GM12878 (cell line): ENCODE data around the gene DLEC1. TPM values are rescaled to one million over a fixed set of nuclear protein-coding genes. Genes with fewer than 3 reads are reported as not detected.

Source experiments
- ESRRA ChIP-seq: IDR thresholded peaks from 2 replicates; pipeline ENCODE4 v1.6.1; 2012; ENCODE audit warnings: mild to moderate bottlenecking, low read length, improper control_type of control experiment
- HDGF ChIP-seq: fragments of 450-650 bp; IDR thresholded peaks from 2 replicates; pipeline ENCODE4 v1.6.1; 2016; ENCODE audit warnings: antibody characterized with exemption
- IRF4 ChIP-seq: IDR thresholded peaks from 2 replicates; pipeline ENCODE4 v1.6.1; 2011; ENCODE audit warnings: low read depth, low read length
- KLF5 ChIP-seq: fragments of 450-650 bp; IDR thresholded peaks from 2 replicates; pipeline ENCODE4 v1.6.1; 2014; ENCODE audit warnings: mild to moderate bottlenecking; ENCODE audit not compliant: partially characterized antibody
- NFYB ChIP-seq: IDR thresholded peaks from 2 replicates; pipeline ENCODE4 v1.6.1; 2011; ENCODE audit warnings: low read depth, mild to moderate bottlenecking, low read length, improper control_type of control experiment, moderate library complexity; ENCODE audit not compliant: insufficient read depth
- NRF1 ChIP-seq: conservative IDR thresholded peaks from 2 replicates; pipeline ENCODE4 v1.6.1; 2011; ENCODE audit warnings: mild to moderate bottlenecking, low read depth, low read length, improper control_type of control experiment
- PML ChIP-seq: IDR thresholded peaks from 2 replicates; pipeline ENCODE4 v1.6.1; 2012; ENCODE audit warnings: low read length, inconsistent platforms
- POLR2A ChIP-seq: IDR thresholded peaks from 2 replicates; pipeline ENCODE4 v1.6.1; 2011; ENCODE audit warnings: low read depth, mild to moderate bottlenecking, low read length
- RAD51 ChIP-seq: fragments of 450-650 bp; IDR thresholded peaks from 2 replicates; pipeline ENCODE4 v1.6.1; 2016; ENCODE audit warnings: moderate library complexity, mild to moderate bottlenecking, inconsistent platforms
- RCOR1 ChIP-seq: conservative IDR thresholded peaks from 2 replicates; pipeline ENCODE4 v1.6.1; 2012; ENCODE audit warnings: low read depth, low read length, improper control_type of control experiment
- SP1 ChIP-seq: IDR thresholded peaks from one replicate; pipeline ENCODE4 v1.6.1; 2011; ENCODE audit warnings: low read depth, low read length
- SREBF1 ChIP-seq: IDR thresholded peaks from 2 replicates; pipeline ENCODE4 v1.6.1; 2012; ENCODE audit warnings: mild to moderate bottlenecking, low read length
- YBX1 ChIP-seq: fragments of 450-650 bp; IDR thresholded peaks from 2 replicates; pipeline ENCODE4 v1.6.1; 2016; ENCODE audit warnings: antibody characterized with exemption
- ZNF207 ChIP-seq: fragments of 450-650 bp; IDR thresholded peaks from 2 replicates; pipeline ENCODE4 v1.6.1; 2014; ENCODE audit warnings: antibody characterized with exemption, mild to moderate bottlenecking, borderline replicate concordance
- ZNF622 ChIP-seq: fragments of 450-650 bp; IDR thresholded peaks from 2 replicates; pipeline ENCODE4 v1.6.1; 2017; ENCODE audit warnings: mild to moderate bottlenecking, inconsistent platforms
- ZZZ3 ChIP-seq: IDR thresholded peaks from 2 replicates; pipeline ENCODE4 v1.6.1; 2011; ENCODE audit warnings: low read depth; ENCODE audit not compliant: control insufficient read depth, insufficient read length
- polyA plus RNA-seq, 11 experiments: library from polyadenylated mRNA; depleted of rRNA in 4 of 11; unstranded in 6 of 11; stranded (reverse) in 5 of 11; fragments of >200 nt; fragmentation: Nextera tagmentation in 4 of 11; fragmentation: Illumina TruSeq in 1 of 11; extraction: Ambion mirVana in 4 of 11; extraction: Trizol in 1 of 11; gene quantifications; 1 replicate in 1 of 11; 2 replicates in 10 of 11; pipeline versions ENCODE4 v1.2.1 to v1.2.3, GENCODE V29; 2011 to 2016; ENCODE audit warnings: inconsistent platforms in 2 of 11, missing spikeins in 2 of 11, low read depth in 1 of 11
- total RNA-seq, 4 experiments: library from RNA; depleted of rRNA in 3 of 4; stranded (reverse); fragments of >200 nt in 3 of 4; fragmentation: Illumina TruSeq in 1 of 4; extraction: Trizol in 1 of 4; gene quantifications; 2 replicates each; pipeline versions ENCODE4 v1.2.1 to v1.2.3, GENCODE V29; 2013 to 2021
- TF ChIP-seq, protein P1 (sequence below): fragments of 450-650 bp; IDR thresholded peaks from 2 replicates; pipeline ENCODE4 v1.6.1; 2016; ENCODE audit warnings: mild to moderate bottlenecking, moderate library complexity, borderline replicate concordance
- TF ChIP-seq, protein P2 (sequence below): IDR thresholded peaks from 2 replicates; pipeline ENCODE4 v1.6.1; 2011; ENCODE audit warnings: borderline replicate concordance, low read depth, mild to moderate bottlenecking, moderate library complexity, mixed read lengths, low read length; ENCODE audit not compliant: insufficient read depth; ENCODE audit errors: extremely low read length
- TF ChIP-seq, protein P3 (sequence below): fragments of 450-650 bp; IDR thresholded peaks from 2 replicates; pipeline ENCODE4 v1.6.1; 2016; ENCODE audit warnings: mild to moderate bottlenecking
- TF ChIP-seq, protein P4 (sequence below): IDR thresholded peaks from 2 replicates; pipeline ENCODE4 v1.6.1; 2012; ENCODE audit warnings: low read depth, low read length, improper control_type of control experiment
- TF ChIP-seq, protein P5 (sequence below): fragments of 150-350 bp; IDR thresholded peaks from 2 replicates; pipeline ENCODE4 v1.6.1; 2014; ENCODE audit warnings: mild to moderate bottlenecking, low read depth, low read length
- TF ChIP-seq, protein P6 (sequence below): IDR thresholded peaks from 2 replicates; pipeline ENCODE4 v1.6.1; 2012; ENCODE audit warnings: low read depth, low read length, improper control_type of control experiment

Gene DLEC1
- total and polyA plus RNA-seq, 10 of the 15 experiments (the other 5 are each of a cell fraction or from before 2014, with no cell fraction given), result 0.03 to 0.29 (median 0.07) TPM; not detected in 3

DNA sequence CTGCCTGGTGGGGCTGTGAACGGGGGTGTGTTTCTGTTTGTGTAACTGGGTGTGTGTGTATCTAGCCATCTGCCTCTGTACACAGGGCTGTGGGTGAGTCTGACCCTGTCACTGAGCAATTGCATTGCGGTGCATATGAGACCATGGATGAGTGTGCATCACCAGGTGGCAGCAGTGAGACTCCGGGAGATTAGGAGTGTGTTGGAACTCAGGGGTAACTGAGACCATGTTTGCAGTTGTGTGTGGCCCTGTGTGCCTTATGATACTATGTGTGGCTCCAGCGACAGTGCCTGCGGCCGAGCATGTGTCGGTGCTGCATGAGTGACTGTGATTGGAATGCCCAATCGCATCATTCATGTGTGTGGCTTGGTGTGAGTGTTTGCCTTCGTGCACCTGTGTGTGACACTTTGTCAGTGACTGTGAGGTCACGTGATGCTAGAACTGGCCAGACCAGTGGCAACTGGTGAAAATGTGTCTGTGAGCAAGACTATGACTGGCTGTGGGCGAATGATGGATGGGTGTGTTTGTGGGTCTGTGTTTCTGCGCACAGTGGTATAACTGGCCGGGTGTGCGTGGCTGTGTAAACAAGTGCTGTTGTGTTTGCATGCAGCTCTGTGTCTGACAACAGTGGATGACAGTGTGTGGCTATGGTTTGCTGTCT, 34.5 kb upstream of the DLEC1 start (continued):
- TF ChIP-seq, protein P1, sequence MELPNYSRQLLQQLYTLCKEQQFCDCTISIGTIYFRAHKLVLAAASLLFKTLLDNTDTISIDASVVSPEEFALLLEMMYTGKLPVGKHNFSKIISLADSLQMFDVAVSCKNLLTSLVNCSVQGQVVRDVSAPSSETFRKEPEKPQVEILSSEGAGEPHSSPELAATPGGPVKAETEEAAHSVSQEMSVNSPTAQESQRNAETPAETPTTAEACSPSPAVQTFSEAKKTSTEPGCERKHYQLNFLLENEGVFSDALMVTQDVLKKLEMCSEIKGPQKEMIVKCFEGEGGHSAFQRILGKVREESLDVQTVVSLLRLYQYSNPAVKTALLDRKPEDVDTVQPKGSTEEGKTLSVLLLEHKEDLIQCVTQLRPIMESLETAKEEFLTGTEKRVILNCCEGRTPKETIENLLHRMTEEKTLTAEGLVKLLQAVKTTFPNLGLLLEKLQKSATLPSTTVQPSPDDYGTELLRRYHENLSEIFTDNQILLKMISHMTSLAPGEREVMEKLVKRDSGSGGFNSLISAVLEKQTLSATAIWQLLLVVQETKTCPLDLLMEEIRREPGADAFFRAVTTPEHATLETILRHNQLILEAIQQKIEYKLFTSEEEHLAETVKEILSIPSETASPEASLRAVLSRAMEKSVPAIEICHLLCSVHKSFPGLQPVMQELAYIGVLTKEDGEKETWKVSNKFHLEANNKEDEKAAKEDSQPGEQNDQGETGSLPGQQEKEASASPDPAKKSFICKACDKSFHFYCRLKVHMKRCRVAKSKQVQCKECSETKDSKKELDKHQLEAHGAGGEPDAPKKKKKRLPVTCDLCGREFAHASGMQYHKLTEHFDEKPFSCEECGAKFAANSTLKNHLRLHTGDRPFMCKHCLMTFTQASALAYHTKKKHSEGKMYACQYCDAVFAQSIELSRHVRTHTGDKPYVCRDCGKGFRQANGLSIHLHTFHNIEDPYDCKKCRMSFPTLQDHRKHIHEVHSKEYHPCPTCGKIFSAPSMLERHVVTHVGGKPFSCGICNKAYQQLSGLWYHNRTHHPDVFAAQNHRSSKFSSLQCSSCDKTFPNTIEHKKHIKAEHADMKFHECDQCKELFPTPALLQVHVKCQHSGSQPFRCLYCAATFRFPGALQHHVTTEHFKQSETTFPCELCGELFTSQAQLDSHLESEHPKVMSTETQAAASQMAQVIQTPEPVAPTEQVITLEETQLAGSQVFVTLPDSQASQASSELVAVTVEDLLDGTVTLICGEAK, result no peak
- no peak for TF ChIP-seq RCOR1
- TF ChIP-seq SREBF1, result no peak
- TF ChIP-seq SP1, result no peak
- TF ChIP-seq, protein P2, sequence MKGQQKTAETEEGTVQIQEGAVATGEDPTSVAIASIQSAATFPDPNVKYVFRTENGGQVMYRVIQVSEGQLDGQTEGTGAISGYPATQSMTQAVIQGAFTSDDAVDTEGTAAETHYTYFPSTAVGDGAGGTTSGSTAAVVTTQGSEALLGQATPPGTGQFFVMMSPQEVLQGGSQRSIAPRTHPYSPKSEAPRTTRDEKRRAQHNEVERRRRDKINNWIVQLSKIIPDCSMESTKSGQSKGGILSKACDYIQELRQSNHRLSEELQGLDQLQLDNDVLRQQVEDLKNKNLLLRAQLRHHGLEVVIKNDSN, result peak; percentile 30
- TF ChIP-seq KLF5, result no peak
- TF ChIP-seq ZNF622, result no peak
- peak; percentile 65; the same call in 1 of the 2 replicates for TF ChIP-seq RAD51
- TF ChIP-seq IRF4, result peak; percentile 22; the same call in 1 of the 2 replicates
- TF ChIP-seq, protein P3, sequence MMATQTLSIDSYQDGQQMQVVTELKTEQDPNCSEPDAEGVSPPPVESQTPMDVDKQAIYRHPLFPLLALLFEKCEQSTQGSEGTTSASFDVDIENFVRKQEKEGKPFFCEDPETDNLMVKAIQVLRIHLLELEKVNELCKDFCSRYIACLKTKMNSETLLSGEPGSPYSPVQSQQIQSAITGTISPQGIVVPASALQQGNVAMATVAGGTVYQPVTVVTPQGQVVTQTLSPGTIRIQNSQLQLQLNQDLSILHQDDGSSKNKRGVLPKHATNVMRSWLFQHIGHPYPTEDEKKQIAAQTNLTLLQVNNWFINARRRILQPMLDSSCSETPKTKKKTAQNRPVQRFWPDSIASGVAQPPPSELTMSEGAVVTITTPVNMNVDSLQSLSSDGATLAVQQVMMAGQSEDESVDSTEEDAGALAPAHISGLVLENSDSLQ, result no peak
- TF ChIP-seq ZNF207, result no peak
- TF ChIP-seq NFYB, result no peak
- TF ChIP-seq POLR2A, result no peak
- TF ChIP-seq HDGF, result peak; percentile 30; the same call in 1 of the 2 replicates
- TF ChIP-seq, protein P4, sequence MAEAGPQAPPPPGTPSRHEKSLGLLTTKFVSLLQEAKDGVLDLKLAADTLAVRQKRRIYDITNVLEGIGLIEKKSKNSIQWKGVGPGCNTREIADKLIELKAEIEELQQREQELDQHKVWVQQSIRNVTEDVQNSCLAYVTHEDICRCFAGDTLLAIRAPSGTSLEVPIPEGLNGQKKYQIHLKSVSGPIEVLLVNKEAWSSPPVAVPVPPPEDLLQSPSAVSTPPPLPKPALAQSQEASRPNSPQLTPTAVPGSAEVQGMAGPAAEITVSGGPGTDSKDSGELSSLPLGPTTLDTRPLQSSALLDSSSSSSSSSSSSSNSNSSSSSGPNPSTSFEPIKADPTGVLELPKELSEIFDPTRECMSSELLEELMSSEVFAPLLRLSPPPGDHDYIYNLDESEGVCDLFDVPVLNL, result no peak
- no peak for TF ChIP-seq YBX1
- TF ChIP-seq, protein P5, sequence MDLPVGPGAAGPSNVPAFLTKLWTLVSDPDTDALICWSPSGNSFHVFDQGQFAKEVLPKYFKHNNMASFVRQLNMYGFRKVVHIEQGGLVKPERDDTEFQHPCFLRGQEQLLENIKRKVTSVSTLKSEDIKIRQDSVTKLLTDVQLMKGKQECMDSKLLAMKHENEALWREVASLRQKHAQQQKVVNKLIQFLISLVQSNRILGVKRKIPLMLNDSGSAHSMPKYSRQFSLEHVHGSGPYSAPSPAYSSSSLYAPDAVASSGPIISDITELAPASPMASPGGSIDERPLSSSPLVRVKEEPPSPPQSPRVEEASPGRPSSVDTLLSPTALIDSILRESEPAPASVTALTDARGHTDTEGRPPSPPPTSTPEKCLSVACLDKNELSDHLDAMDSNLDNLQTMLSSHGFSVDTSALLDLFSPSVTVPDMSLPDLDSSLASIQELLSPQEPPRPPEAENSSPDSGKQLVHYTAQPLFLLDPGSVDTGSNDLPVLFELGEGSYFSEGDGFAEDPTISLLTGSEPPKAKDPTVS, result no peak
- no peak for TF ChIP-seq PML
- TF ChIP-seq ESRRA, result no peak
- no peak for TF ChIP-seq NRF1
- TF ChIP-seq, protein P6, sequence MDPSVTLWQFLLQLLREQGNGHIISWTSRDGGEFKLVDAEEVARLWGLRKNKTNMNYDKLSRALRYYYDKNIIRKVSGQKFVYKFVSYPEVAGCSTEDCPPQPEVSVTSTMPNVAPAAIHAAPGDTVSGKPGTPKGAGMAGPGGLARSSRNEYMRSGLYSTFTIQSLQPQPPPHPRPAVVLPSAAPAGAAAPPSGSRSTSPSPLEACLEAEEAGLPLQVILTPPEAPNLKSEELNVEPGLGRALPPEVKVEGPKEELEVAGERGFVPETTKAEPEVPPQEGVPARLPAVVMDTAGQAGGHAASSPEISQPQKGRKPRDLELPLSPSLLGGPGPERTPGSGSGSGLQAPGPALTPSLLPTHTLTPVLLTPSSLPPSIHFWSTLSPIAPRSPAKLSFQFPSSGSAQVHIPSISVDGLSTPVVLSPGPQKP, result no peak
- no peak for TF ChIP-seq ZZZ3
